WI38 (cell line): ENCODE data around the gene CRAMP1.

ENCODE experiments used
- H3K4me3 ChIP-seq: 2 replicates; pipeline ENCODE4 v1.5.1; 2011; ENCODE audit warnings: low read depth, mild to moderate bottlenecking, control low read depth, low read length
- CTCF ChIP-seq: IDR thresholded peaks from 2 replicates; pipeline ENCODE4 v1.5.1; 2012; ENCODE audit warnings: low read depth, mild to moderate bottlenecking, control low read depth, low read length

The CRAMP1 gene

GRCh38 chr16:1620391-1620790 is 8.2 kb downstream of the CRAMP1 start:
- H3K4me3 ChIP-seq, result no peak overlapping the region
- TF ChIP-seq CTCF, result no peak

DNA sequence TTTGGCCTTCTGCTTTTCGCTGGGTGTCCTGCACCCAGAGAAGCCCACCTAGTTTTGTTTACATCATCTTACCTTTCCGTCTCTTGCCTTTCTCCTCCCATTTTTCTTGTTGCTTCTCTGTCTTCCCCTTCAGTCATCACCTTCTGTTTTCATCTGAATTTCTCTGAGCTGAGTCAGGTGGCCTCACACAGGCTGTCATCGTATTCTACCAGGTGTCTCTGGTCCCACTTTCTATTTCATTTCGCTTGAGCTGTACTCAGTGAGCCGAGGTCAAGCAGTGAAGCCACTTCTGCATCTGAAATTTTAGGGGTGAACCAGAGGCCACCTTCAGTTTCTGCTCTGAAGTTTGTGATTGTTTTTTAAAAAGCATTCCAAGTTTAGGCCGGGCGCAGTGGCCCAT is 9.7 kb downstream of the CRAMP1 start:
- no peak overlapping the region for H3K4me3 ChIP-seq
- no peak for TF ChIP-seq CTCF

- no peak for TF ChIP-seq CTCF
- no peak overlapping the region for H3K4me3 ChIP-seq
These were observed 14.2 kb downstream of the CRAMP1 start for GRCh38 chr16:1626327-1626726.

DNA sequence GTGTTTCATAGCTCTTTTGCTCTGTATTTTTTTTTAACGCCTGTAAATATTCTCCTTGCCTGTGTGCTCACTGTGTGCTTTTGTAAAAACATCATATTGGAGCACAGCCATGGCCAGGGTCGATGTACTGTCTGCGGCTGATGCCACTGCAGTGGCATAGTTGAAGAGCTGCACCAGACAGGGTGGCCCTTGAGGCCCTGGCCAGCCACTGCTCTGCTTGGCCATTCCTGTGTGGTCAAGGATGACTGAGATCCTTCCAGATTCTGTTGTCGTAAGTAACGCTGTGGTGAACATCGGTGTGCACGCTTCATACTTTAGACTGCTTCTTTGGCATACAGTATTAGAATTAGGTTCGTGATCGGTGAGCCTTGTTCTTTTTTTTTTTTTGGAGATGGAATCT is 14.6 kb downstream of the CRAMP1 start:
- no peak overlapping the region for H3K4me3 ChIP-seq
- no peak for TF ChIP-seq CTCF

- no peak overlapping the region for H3K4me3 ChIP-seq
- TF ChIP-seq CTCF, result no peak
These were observed 18.5 kb downstream of the CRAMP1 start for GRCh38 chr16:1630450-1631213.

DNA sequence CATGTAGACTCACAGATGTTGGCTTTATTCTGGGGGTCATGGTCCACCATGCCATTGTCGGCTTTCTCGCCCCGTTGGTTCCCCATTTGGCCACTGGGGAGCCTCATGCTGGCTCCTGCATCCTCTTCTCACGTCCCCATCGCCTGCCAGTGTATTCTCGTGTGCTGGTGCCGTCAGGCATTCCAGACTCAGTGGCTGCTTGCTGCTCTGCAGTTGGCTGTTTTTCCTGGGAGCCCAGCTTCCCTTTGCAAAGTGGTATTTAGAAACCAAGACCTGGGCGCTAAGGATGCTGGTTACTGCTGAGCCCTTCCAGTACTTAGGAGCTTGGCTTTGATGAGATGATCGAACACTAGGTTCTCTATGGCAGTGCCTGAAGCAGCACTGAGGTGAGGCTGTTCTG is 19.1 kb downstream of the CRAMP1 start:
- no peak overlapping the region for H3K4me3 ChIP-seq
- TF ChIP-seq CTCF, result no peak

GRCh38 chr16:1631931-1632637 is 19.9 kb downstream of the CRAMP1 start:
- H3K4me3 ChIP-seq, result no peak overlapping the region
- TF ChIP-seq CTCF, result no peak
